Mesenchymal stem cell (in vitro differentiated cells and primary cell): Measurements from ENCODE around the gene AJAP1.

ENCODE experiments used
- DNase-seq: peaks from one replicate; pipeline ENCODE4 v3.0.0-alpha.2; 2013
- H2AFZ ChIP-seq: one replicate; pipeline ENCODE4 v1.6.1; 2013; ENCODE audit warnings: low read depth, mild to moderate bottlenecking, control low read depth, inconsistent platforms, low read length, moderate library complexity
- H2AK5ac ChIP-seq: 2 replicates; pipeline ENCODE4 v1.6.1; 2013; ENCODE audit warnings: low read length, moderate library complexity, mild to moderate bottlenecking, inconsistent platforms; ENCODE audit not compliant: severe bottlenecking
- H2BK120ac ChIP-seq: one replicate; pipeline ENCODE4 v1.6.1; 2013; ENCODE audit warnings: low read depth, mild to moderate bottlenecking, inconsistent platforms, low read length, moderate library complexity
- H2BK12ac ChIP-seq, 2 experiments: one replicate each; pipeline ENCODE4 v1.6.1; 2013; ENCODE audit warnings: inconsistent platforms in 2 of 2, low read length in 2 of 2, mild to moderate bottlenecking in 2 of 2, moderate library complexity in 2 of 2, control low read depth in 1 of 2
- H2BK15ac ChIP-seq: one replicate; pipeline ENCODE4 v1.6.1; 2013; ENCODE audit warnings: mild to moderate bottlenecking, low read depth, inconsistent platforms; ENCODE audit not compliant: poor library complexity, severe bottlenecking
- H2BK5ac ChIP-seq: 2 replicates; pipeline ENCODE4 v1.6.1; 2013; ENCODE audit warnings: low read depth, mild to moderate bottlenecking, low read length, control low read depth, inconsistent platforms; ENCODE audit not compliant: poor library complexity, severe bottlenecking
- H3K14ac ChIP-seq, 2 experiments: one replicate each; pipeline ENCODE4 v1.6.1; 2013; ENCODE audit warnings: inconsistent platforms in 2 of 2, low read length in 2 of 2, control low read depth in 1 of 2, mild to moderate bottlenecking in 1 of 2, moderate library complexity in 1 of 2
- H3K18ac ChIP-seq, 2 experiments: one replicate each; pipeline ENCODE4 v1.6.1; 2013; ENCODE audit warnings: inconsistent platforms in 2 of 2, low read length in 2 of 2, control low read depth in 1 of 2, low read depth in 1 of 2, mild to moderate bottlenecking in 1 of 2
- H3K23ac ChIP-seq, 2 experiments: one replicate each; pipeline ENCODE4 v1.6.1; 2013; ENCODE audit warnings: inconsistent platforms in 2 of 2, low read length in 2 of 2, mild to moderate bottlenecking in 2 of 2, moderate library complexity in 2 of 2, control low read depth in 1 of 2
- H3K27ac ChIP-seq: 2 replicates; pipeline ENCODE4 v1.5.1; 2013; ENCODE audit warnings: mild to moderate bottlenecking, moderate library complexity, low read length, control low read depth, inconsistent platforms; ENCODE audit not compliant: poor library complexity, severe bottlenecking
- H3K27me3 ChIP-seq, 2 experiments: 2 replicates each; pipeline versions ENCODE4 v1.6.1 to v1.7.0; 2013; ENCODE audit warnings: low read length in 2 of 2, mild to moderate bottlenecking in 2 of 2, moderate library complexity in 2 of 2, control low read depth in 1 of 2, inconsistent platforms in 1 of 2; ENCODE audit not compliant: control insufficient read depth in 1 of 2, insufficient read depth in 1 of 2
- H3K36me3 ChIP-seq, 2 experiments: 2 replicates each; pipeline versions ENCODE4 v1.6.1 to v1.7.0; 2013; ENCODE audit warnings: low read length in 2 of 2, control low read depth in 1 of 2, inconsistent platforms in 1 of 2, low read depth in 1 of 2, mild to moderate bottlenecking in 1 of 2; ENCODE audit not compliant: insufficient read depth in 2 of 2, control insufficient read depth in 1 of 2
- H3K4ac ChIP-seq, 2 experiments: one replicate each; pipeline ENCODE4 v1.6.1; 2013; ENCODE audit warnings: inconsistent platforms in 2 of 2, low read length in 2 of 2, mild to moderate bottlenecking in 2 of 2, moderate library complexity in 2 of 2, control low read depth in 1 of 2, low read depth in 1 of 2
- H3K4me1 ChIP-seq: 2 replicates; pipeline ENCODE4 v1.6.1; 2013; ENCODE audit warnings: low read depth, low read length, control low read depth; ENCODE audit not compliant: control insufficient read depth, insufficient read depth
- H3K4me2 ChIP-seq: 2 replicates; pipeline ENCODE4 v1.6.1; 2013; ENCODE audit warnings: low read length, mild to moderate bottlenecking, inconsistent platforms; ENCODE audit not compliant: poor library complexity, severe bottlenecking
- H3K4me3 ChIP-seq, 2 experiments: 2 replicates each; pipeline versions ENCODE4 v1.5.1 to v1.7.0; 2013; ENCODE audit warnings: low read length in 2 of 2, mild to moderate bottlenecking in 2 of 2, control low read depth in 1 of 2, low read depth in 1 of 2; ENCODE audit not compliant: insufficient read depth in 1 of 2
- H3K79me1 ChIP-seq: replicated peaks from 2 replicates; pipeline ENCODE4 v1.6.1; 2013; ENCODE audit warnings: mild to moderate bottlenecking, control low read depth, low read length, inconsistent platforms; ENCODE audit not compliant: poor library complexity, severe bottlenecking
- H3K9ac ChIP-seq: 2 replicates; pipeline ENCODE4 v1.7.0; 2013; ENCODE audit warnings: mild to moderate bottlenecking, low read length, moderate library complexity
- H3K9me3 ChIP-seq: 2 replicates; pipeline ENCODE4 v1.7.0; 2013; ENCODE audit warnings: mild to moderate bottlenecking, low read length; ENCODE audit not compliant: control insufficient read depth
- H4K8ac ChIP-seq: one replicate; pipeline ENCODE4 v1.6.1; 2013; ENCODE audit warnings: inconsistent platforms, mild to moderate bottlenecking, low read length, moderate library complexity
- H4K91ac ChIP-seq: one replicate; pipeline ENCODE4 v1.6.1; 2013; ENCODE audit warnings: mild to moderate bottlenecking, low read length, inconsistent platforms
- WGBS: methylation state at CpG from one replicate; pipeline ENCODE4 v1.1.7; 2013; ENCODE audit warnings: mixed read lengths; 5-methylcytosine and 5-hydroxymethylcytosine counted together

AJAP1 gene

GRCh38 chr1:4708840-4709507 is 54.6 kb downstream of the AJAP1 start:
- Histone ChIP-seq H3K36me3 (no peaks in the 10 kb centered on the region), H3K79me1 (no peaks in the 10 kb centered on the region), H3K18ac (no peak overlapping the region), H4K8ac (no peak overlapping the region), H3K4me1 (no peaks in the 10 kb centered on the region), H2AK5ac (no peak overlapping the region), H2AFZ (no peak overlapping the region), H2BK15ac (no peak overlapping the region), H3K23ac (no peak overlapping the region), H4K91ac (no peak overlapping the region), H2BK12ac (no peak overlapping the region), H3K4me2 (no peak overlapping the region), H3K14ac (no peak overlapping the region), H2BK120ac (no peak overlapping the region), H3K27ac (no peak overlapping the region), H3K27me3 (peaks cover 0 to 5% of the 10 kb centered on the region in 2 experiments), H2BK5ac (no peak overlapping the region), H3K9ac (no peak overlapping the region), H3K4me3 (no peak overlapping the region), H3K4ac (no peak overlapping the region), H3K9me3 (no peaks in the 10 kb centered on the region)
- DNase-seq: no peak
- 62% methylated on average over 5 of the region's 5 CpGs for WGBS

GRCh38 chr1:4709641-4710040 is 55.2 kb downstream of the AJAP1 start:
- Histone ChIP-seq H4K91ac (no peak overlapping the region), H3K4ac (no peak overlapping the region), H3K79me1 (no peaks in the 10 kb centered on the region), H3K9me3 (no peaks in the 10 kb centered on the region), H3K4me3 (no peak overlapping the region), H3K4me2 (no peak overlapping the region), H3K27ac (no peak overlapping the region), H2AK5ac (no peak overlapping the region), H3K23ac (no peak overlapping the region), H3K27me3 (peaks cover 0 to 5% of the 10 kb centered on the region in 2 experiments), H3K4me1 (no peaks in the 10 kb centered on the region), H2AFZ (no peak overlapping the region), H2BK12ac (no peak overlapping the region), H3K18ac (no peak overlapping the region), H2BK5ac (no peak overlapping the region), H4K8ac (no peak overlapping the region), H2BK15ac (no peak overlapping the region), H2BK120ac (no peak overlapping the region), H3K36me3 (no peaks in the 10 kb centered on the region), H3K14ac (no peak overlapping the region), H3K9ac (no peak overlapping the region)
- no peak for DNase-seq
- 63% methylated on average over 5 of the region's 5 CpGs for WGBS

DNA sequence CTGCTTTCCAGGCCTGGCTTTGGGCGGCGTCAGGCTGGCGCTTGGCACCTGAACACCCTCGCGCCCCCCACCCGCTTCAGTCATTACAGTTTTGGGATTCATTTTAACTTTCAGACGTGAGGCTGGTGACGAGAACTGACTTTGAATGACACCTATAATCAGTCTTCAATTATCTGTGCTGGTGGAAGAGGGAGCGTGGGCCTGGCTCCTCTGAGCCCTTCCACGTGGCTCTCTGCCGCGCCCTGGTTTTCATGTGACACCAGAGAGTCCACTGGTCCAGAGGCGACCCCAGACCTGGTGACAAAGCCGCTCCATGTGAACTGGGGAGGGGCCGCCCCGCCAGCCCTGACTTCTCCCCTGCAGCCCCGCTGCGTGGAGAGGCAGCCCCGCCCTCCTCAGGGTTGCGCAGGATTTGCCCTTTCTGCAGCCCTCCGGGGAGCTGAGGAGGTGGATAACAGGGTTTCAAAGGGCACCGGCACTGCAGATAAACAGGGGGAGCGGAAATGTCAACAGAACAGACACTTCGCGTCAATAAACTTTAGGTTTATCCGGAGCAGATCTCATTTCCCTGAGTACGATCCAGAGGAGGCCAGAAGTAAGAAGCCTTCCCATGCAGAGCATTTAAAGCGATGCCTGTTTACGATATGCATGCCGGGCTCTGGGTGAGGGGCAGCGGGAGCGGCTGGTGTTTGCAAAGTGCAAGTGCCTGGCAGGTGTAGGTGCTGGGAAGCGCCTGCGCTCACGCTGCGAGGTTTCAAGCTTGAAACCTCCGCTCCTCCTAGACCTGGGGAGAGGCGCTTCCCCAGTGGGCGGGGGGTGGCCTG is 56.4 kb downstream of the AJAP1 start:
- Histone ChIP-seq H2AK5ac (no peak overlapping the region), H3K4ac (no peak overlapping the region), H3K4me3 (no peak overlapping the region), H2AFZ (no peak overlapping the region), H3K18ac (no peak overlapping the region), H3K36me3 (no peaks in the 10 kb centered on the region), H3K9me3 (no peaks in the 10 kb centered on the region), H3K9ac (no peak overlapping the region), H3K79me1 (no peaks in the 10 kb centered on the region), H2BK120ac (no peak overlapping the region), H3K27me3 (peaks cover 0 to 5% of the 10 kb centered on the region in 2 experiments), H3K4me2 (no peak overlapping the region), H4K8ac (no peak overlapping the region), H2BK12ac (no peak overlapping the region), H3K27ac (no peak overlapping the region), H3K14ac (no peak overlapping the region), H2BK5ac (no peak overlapping the region), H4K91ac (no peak overlapping the region), H3K4me1 (no peaks in the 10 kb centered on the region), H3K23ac (no peak overlapping the region), H2BK15ac (no peak overlapping the region)
- 21% methylated on average over 37 of the region's 39 CpGs for WGBS
- no peak for DNase-seq

- Histone ChIP-seq H3K4ac (no peak overlapping the region), H4K91ac (no peak overlapping the region), H2BK5ac (no peak overlapping the region), H3K4me1 (no peaks in the 10 kb centered on the region), H3K14ac (no peak overlapping the region), H2BK15ac (no peak overlapping the region), H2BK120ac (no peak overlapping the region), H3K9ac (no peak overlapping the region), H2AK5ac (no peak overlapping the region), H3K9me3 (no peaks in the 10 kb centered on the region), H3K23ac (no peak overlapping the region), H3K18ac (no peak overlapping the region), H2BK12ac (no peak overlapping the region), H4K8ac (no peak overlapping the region), H2AFZ (no peak overlapping the region), H3K79me1 (no peaks in the 10 kb centered on the region), H3K27ac (no peak overlapping the region), H3K27me3 (peaks cover 0 to 5% of the 10 kb centered on the region in 2 experiments), H3K4me2 (no peak overlapping the region), H3K4me3 (no peak overlapping the region), H3K36me3 (no peaks in the 10 kb centered on the region)
- DNase-seq: no peak
- 62% methylated on average over 57 of the region's 66 CpGs for WGBS
Observed at GRCh38 chr1:4711416-4712275, 57.2 kb downstream of the AJAP1 start.
